Adipose tissue (tissue), 3 donors: ENCODE results near the gene HAPSTR1. TPM values are rescaled to one million over a fixed set of nuclear protein-coding genes. Genes with fewer than 3 reads are reported as not detected.

Experiments used
- H3K27ac ChIP-seq: one replicate; pipeline ENCODE4 v1.5.1; 2013; ENCODE audit warnings: low read depth, low read length
- WGBS, 3 donors: extraction: QIAGEN DNeasy Blood & Tissue Kit; methylation state at CpG; one replicate each; pipeline ENCODE4 v1.1.7; 2013; 5-methylcytosine and 5-hydroxymethylcytosine counted together
- polyA plus RNA-seq, 3 donors: library from polyadenylated mRNA; stranded (reverse); fragments of 200-250 nt; gene quantifications; one replicate each; pipeline ENCODE4 v1.2.3, GENCODE V29; 2013
- donor health status: healthy with polysubstance abuse.
- donor health status: Bipolar disorder and iron deficiency.
- donor health status: healthy.

The HAPSTR1 gene
- polyA plus RNA-seq, 3 donors: 6.8 to 21.9 (median 18.3) TPM

DNA sequence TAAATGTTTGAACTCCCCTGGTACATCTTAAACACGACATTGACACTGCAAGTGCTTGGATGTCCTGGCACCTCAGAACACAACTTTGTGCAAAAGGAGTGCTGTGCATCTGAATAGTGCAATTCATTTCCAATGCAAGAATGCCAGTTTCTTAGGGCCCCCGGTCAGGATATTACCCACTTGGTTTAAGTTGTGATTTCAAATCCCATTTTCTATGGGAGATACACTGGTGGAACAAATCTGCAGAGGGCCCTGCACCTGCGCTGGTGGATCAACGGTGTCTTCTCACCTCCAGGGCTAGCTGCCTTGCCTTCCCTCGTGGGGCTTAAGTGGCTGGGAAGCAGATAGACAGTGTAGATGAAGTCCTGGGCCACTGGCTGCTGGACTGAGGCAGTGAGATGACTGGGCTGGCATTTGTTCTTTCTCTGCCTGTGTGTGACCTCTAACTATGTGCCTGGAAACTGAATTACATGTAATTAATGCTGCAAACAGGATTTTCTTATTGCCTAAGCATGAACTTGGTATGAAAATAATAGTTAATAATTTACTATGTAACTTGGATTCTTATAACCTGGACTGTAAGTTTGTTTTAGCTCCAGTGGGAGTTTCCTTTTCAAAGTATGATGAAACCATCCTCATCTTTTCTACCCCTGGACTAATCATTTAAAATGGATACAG is 20.9 kb downstream of the HAPSTR1 start:
- no peak overlapping the region for H3K27ac ChIP-seq
- 21 to 67% (median 61%) methylated on average over 5 of the region's 5 CpGs for WGBS, 3 donors

DNA sequence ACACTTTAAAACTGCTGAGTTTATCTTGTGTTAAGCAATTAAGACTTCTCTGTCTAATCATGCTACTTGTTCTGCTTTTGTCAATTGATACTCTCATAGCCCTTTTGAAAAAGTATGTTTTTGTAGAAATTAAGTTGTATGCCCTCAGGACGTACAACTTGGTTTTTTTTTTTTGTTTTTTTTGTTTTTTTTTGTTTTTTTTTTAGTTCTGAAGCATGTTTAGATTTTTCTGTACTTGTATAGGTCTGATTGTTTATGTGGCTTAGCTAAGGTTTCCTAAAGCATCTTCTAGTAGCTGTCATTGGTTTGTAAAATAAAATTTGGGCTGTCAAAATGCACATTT is 21.4 kb downstream of the HAPSTR1 start:
- 38 to 41% (median 38%) methylated on average over 1 of the region's 1 CpG for WGBS, 3 donors
- no peak overlapping the region for H3K27ac ChIP-seq

DNA sequence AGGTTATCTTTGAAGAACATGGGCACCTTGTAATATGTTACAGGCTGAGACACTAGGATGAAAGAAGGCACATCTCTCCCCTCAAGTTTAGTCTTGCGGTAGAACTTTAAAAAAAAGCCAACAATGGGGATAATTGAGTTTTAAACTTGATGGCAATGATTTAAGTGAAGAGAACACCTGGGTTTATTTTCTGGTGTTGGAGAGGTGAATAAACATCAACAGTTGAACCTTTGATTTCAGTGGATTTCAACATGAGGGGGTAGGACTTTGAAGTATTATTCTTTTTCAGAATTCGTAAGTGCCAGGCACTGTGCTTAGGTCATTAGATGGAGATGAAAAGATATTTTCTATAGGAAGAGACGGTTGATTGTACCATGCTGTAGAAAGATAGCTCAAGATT is 22.3 kb downstream of the HAPSTR1 start:
- H3K27ac ChIP-seq: no peak overlapping the region
- WGBS, 3 donors: 77 to 93% (median 84%) methylated on average over 3 of the region's 3 CpGs

DNA sequence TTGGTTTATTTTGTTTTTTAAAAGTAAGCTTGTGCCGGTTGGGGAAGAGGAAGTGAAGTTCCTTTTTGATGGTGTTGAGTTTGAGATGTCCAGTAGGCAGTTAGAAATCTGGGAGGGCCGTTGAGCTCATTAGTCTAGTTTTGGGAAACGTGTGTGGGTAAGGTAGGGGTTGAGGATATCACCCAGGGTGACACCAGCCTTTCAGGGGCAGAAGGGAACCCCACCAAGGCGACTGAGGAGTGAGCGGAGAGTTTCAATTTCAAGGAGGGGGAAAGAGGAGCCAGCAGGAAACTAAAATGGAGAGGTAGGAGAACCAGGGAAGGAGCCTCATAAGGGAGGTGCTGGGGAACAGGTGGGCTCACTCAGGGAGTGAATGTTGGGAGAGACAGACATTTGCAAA is 22.7 kb downstream of the HAPSTR1 start:
- WGBS, 3 donors: 58 to 88% (median 64%) methylated on average over 5 of the region's 5 CpGs
- no peak overlapping the region for H3K27ac ChIP-seq

DNA sequence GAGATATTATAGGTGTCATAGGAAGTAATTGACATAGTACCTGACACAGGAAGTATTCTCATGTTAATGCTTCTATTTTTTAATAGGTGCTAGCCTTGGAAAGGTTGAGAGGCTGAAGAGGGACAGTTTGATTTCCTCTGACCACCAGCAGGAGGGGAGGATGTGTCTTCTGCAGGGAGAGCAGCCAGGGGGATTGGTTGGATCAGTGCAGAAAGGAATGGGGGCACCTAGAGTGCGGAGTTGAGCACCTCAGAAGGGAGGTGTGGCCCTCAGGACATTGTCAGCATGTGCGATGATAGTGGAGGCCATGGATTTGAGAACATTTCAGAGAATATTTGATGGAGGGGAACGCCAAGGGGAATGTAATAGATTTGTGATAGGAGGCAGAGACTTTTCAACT is 23.4 kb downstream of the HAPSTR1 start:
- H3K27ac ChIP-seq: no peak overlapping the region
- WGBS, 3 donors: 96 to 97% (median 96%) methylated on average over 3 of the region's 3 CpGs

DNA sequence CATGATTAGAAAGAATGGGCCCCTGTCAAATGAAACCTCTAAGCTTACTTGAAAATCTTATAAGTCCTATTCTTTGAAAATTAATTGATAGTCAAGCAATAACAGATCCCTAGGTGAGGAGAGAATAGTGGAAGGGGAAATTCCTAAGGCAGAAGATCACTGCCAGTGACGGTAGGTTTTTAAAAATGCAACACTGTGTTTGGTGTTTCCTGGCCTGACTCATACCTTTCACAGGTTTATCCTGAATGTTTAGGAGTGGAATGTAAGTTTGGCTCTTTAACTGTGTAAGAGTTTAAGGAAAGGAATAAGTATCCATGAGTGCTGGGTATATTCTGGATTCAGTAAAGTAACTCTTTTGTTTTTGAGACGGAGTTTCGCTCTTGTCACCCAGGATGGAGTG is 23.8 kb downstream of the HAPSTR1 start:
- H3K27ac ChIP-seq: no peak overlapping the region
- WGBS, 3 donors: 80 to 86% (median 85%) methylated on average over 3 of the region's 3 CpGs

DNA sequence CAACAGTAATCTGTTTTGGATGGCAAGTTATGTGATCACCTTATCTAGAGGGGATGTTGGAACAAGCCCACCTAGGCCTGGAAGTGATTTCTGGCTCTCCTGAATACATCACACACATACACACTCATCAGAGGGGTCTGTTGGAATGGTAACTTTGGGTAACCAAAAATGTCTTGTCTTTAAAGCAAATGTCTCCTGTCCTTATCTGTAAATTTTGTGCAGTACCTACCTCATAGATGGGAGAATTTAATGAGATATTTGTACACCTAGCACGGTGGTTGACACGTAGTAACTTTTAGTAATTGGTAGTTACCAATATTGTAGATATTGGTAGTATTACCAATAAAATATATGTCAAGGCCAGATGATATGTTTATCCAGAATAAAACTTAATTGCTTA is 24.7 kb downstream of the HAPSTR1 start:
- no peak overlapping the region for H3K27ac ChIP-seq
- 93 to 99% (median 98%) methylated on average over 2 of the region's 2 CpGs for WGBS, 3 donors

DNA sequence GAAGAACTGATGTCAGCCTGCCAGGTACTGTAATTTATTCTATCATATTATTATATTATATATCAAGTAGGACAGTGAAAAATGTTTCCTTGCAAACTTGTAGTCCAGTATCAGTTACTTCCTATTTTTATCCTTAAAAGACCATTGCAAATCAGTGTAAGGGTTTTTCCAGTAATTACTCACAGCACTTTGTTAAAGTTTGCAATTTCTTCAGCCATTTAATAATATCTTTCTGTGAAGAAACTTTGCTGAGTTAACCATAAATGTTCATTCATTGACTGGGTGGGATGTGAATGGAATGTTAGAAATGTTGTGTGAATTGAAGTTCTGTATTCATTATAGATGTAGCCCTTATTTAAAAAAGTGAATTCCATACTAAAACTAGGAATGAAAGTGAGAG is 26.7 kb downstream of the HAPSTR1 start:
- no peak overlapping the region for H3K27ac ChIP-seq

DNA sequence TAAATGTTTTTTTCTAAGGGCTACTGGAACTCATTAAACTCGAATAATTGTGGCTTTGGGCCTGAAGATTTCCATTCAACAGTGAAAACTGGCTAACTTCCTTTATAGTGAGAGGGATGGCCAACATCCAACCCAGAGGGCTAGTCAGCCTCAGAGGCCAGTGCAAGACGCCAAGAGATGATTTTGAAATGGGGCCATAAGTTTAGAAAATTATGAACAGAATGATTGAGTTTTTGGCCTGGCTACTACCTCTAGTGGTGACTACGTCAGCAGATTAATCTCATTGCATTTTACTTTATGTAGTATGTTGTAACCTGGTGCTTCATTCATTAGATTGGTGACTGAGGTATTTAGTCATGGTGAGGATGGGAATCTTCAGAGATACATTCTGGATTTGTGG is 28.4 kb downstream of the HAPSTR1 start:
- WGBS, 3 donors: 17 to 55% (median 18%) methylated on average over 3 of the region's 3 CpGs
- H3K27ac ChIP-seq: no peak overlapping the region

DNA sequence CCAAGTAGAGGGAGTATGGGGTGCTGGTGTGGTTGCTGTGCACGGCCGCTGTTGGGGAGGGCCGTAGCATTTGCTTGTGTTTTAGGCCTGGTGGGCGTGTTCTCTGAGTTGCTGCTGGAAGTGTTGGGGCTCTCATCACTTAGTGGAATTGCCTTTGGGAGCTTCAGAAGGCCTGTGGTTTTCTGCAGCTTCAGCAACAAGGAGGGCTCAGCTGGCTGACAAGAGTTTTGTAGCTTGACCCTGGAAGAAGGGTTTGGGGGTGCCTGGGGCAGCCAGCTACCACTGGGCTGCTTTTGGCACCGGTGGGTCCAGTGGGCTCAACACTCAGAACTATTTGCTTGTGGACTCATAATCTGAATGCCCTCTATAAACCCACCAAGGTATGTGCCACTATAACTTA is 30.9 kb downstream of the HAPSTR1 start:
- no peak overlapping the region for H3K27ac ChIP-seq
- WGBS, 3 donors: 84 to 93% (median 92%) methylated on average over 5 of the region's 5 CpGs

DNA sequence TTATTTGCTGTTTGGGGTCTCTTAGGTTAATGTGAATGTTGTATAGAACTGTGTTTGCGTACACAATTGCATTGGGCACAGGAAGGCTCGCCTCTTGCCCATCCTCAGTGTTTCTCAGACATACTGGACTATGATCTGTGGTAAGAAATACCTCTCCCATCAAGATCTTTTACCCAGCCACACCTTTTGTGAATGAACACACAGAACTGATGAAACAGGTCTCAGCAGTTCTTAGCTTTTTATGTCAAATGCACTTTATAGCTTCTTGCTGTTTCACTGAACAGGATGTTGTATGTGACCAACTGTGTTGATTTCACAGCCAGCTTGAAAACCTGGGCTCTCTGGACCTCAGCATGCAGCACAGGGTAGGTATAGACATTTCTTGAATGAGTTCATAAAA is 31.5 kb downstream of the HAPSTR1 start:
- no peak overlapping the region for H3K27ac ChIP-seq
- WGBS, 3 donors: 73 to 96% (median 76%) methylated on average over 2 of the region's 2 CpGs

DNA sequence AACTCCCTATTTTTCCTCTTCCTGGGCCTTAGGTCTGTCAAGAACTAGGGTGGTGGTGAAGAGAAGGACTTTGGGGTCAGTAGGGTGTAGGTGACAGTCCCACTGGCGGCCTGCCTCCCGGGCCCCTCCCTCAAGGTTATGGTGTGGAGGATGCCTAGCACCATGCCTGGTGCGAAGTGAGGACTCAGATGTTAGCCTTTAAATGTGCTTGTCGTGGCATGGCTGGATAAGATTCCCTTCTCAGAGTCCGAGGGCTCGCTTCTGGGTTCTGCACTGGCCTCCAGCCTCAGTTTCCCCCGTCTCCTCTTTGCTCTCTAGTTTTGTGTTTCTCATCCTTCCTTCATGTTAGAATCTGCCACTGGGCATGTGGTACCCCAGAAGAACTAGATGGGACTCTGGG is 32.0 kb downstream of the HAPSTR1 start:
- no peak overlapping the region for H3K27ac ChIP-seq
- WGBS, 3 donors: 95 to 98% (median 97%) methylated on average over 7 of the region's 7 CpGs

DNA sequence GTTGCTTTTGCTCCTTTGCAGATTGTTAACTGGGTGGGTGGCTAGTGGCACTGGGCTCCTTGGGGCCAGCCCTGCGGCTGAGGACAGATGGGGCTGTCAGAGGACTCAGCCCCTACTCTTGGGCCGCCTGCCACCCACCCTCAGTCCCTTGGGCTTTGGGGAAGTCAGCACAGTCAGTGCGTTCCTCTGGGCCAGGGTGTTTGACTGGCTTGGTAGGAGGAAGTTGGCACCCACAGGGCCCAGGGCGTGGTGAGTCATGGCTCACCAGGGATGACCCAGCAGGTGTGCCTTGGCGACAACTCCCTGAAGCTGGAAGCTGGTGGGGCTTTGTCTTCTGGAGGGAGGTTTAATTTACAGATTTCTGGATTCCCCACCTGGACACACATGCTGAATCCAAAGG is 32.4 kb downstream of the HAPSTR1 start:
- no peak overlapping the region for H3K27ac ChIP-seq

DNA sequence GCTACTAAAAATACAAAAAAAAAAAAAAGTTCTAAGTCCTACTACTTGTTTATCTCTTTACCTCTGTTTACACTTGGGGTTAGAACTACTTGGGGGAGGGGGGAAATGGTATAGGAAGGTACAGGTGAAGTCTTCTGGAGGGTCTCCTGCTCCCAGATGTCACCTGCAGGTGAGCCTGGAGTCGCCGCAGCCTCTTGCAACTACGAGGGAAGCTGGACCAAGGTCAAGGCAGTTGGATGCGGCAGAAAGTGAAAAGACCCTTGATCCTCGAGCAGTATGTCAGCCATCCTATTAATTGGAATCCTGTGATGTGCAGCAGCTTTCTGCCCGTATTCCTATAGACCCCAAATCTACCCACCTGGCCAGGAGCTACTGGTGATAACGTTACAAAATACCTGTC is 33.0 kb downstream of the HAPSTR1 start:
- WGBS, 3 donors: 89 to 95% (median 94%) methylated on average over 7 of the region's 7 CpGs
- H3K27ac ChIP-seq: no peak overlapping the region

More for the DNA sequence above, 32.4 kb downstream of the HAPSTR1 start:
- WGBS, 3 donors: 45 to 54% (median 51%) methylated on average over 5 of the region's 5 CpGs

DNA sequence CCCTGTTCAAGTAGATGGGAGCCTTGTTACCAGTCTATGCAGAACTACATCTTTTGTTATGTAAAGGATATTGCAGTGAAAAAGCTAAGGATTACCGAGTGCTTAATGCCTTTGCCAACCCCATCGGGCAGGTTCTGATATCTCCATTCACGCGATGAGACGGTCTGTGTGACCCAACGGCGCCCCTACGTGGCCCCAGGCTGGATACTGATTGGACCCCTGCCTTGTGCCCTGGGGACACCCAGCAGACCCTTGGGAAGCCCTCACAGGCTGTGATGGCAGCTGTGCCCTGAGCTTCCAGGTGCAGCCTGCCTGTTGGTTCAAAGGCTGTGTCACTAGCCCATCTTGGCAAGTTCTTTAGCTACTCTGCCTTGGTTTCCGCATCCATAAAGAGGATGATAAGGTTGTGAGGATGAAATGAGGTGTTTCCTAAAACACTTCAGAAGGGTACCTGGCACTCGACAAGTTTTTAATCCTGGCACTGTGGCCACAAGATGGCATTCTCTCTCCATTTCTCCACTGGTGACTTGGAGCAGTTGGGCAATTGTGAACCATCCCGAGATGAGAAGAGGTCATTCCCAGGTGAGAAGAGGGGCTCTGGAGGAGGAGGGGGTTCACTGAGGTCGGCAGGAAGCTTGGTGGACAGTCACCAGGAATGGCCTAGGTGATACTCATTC is 33.6 kb downstream of the HAPSTR1 start:
- WGBS, 3 donors: 58 to 82% (median 77%) methylated on average over 12 of the region's 12 CpGs
- H3K27ac ChIP-seq: no peak overlapping the region

DNA sequence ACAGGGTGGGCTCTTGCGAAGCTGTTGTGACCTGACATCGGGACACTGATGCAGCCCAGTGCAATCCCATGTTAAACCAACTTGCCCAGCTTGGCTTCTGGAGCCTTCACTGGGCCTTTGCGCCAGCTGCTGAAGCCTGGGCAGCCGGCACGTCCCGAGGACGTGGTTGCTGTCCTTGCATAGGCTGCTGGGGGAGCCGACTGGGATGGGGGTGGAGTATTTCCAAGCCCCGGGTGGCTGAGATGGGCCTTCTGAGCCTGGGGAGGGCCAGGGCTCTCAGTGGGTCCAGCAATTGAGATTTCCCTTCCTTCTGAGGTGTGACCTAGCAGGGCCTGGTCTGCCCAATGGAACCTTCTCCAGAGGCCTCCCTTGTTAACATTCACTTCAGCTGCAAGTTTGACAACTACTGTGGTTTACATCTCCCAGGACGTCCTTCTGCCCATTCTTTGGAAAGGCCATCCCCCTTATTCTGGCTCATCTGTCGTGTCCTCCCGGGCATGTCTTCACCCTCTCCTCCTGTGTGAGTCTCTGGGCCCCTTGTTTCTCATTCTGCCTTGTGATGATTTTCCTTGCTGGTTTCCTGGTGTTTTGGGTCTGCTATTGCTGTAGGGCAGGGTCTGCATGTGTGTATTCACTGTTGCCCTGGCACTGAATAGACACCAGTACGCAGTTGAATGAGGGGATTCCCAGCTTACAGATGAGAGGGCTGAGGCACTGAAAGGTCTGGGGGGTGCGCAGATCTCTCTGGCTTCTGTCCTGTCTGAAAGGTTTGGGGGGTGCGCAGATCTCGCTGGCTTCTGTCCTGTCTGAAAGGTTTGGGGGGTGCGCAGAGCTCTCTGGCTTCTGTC is 34.4 kb downstream of the HAPSTR1 start:
- H3K27ac ChIP-seq: no peak overlapping the region

DNA sequence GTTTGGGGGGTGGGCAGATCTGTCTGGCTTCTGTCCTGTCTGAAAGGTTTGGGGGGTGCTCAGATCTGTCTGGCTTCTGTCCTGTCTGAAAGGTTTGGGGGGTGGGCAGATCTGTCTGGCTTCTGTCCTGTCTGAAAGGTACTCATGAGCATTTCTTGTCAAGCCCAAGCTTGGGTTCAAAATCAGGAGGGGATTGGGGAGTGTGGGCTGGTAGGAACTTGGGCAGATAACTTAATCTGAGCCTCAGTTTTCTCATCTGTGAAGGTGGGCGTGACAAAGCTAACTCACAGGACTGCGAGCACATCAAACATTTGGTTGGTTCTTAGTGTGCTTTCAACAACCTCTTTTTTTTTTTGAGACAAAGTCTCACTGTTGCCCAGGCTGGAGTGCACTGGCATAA is 35.2 kb downstream of the HAPSTR1 start:
- H3K27ac ChIP-seq: no peak overlapping the region
- 86 to 93% (median 90%) methylated on average over 2 of the region's 2 CpGs for WGBS, 3 donors

More for the DNA sequence above, 34.4 kb downstream of the HAPSTR1 start:
- WGBS, 3 donors: 79 to 88% (median 82%) methylated on average over 17 of the region's 17 CpGs

DNA sequence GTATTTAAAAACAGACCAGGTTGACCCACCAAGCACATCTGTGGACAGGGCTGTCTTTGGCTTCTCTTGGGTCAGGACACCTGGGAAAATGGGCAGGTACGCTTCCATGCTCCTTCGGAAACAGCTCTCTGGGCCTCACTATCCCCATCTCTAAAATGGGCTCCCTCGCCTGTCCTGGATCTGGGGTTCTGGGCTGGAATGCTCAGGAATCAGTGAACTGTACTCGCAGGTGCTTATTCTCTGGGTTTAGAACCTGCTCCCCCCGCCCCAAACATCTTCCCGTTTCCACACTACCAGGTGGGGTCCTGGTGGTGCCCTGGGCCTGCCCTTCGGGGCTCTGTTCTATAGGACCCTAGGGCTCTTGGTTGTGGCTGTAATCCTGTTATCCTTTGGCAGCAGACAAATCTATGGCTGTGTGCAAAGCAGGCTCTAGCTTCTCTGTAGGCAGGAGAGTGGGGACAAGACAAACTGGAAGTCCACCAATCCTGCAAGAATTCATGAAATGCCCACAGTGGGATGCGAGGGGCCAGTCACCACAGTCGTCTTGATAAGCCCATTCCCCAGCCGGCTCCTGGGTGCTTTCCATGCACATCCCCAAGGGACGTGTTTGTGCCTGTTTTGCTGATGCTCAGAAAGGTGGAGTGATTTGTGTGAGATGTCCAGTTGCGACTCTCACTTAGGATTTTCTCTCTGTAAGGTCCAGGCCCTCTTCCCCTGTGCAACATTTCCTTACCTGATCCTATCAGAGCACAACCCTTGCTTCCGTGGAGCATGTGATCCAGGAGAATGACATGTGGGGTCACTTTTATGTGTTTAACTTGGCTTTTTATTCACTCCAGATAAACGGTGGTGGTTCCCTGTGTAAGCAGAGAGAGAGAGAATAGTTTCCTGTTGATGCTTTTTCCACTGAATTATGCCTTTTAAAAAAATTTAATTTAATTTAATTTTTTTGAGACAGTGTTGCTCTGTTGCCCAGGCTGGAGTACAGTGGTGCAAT is 37.2 kb downstream of the HAPSTR1 start:
- H3K27ac ChIP-seq: no peak overlapping the region

More for the DNA sequence above, 37.2 kb downstream of the HAPSTR1 start:
- WGBS, 3 donors: 73 to 79% (median 75%) methylated on average over 14 of the region's 14 CpGs
